Measurements from ENCODE around the gene FOXJ3.

GRCh38 chr1:42152907-42153600 is 182.0 kb downstream of the FOXJ3 start, which contains the start of gene GUCA2B:
- no peak for TF ChIP-seq PBX3 (CRISPR knock-in tag; IDR thresholded peaks at IDR 0.05)
- no peak for TF ChIP-seq KLF10 (tag by site-specific recombination; IDR thresholded peaks at IDR 0.05)
- no peak for TF ChIP-seq ZNF585B (tag by site-specific recombination; IDR thresholded peaks at IDR 0.05)
- no peak for TF ChIP-seq ZNF19 (tag by site-specific recombination; IDR thresholded peaks at IDR 0.05; ENCODE audit: low read depth)
- TF ChIP-seq PRDM2 (tag by site-specific recombination; IDR thresholded peaks at IDR 0.05; ENCODE audit: borderline replicate concordance): no peak
- TF ChIP-seq ATF2 (tag by site-specific recombination; IDR thresholded peaks at IDR 0.05; ENCODE audit: low read depth): no peak
- TF ChIP-seq REPIN1 (tag by site-specific recombination; IDR thresholded peaks at IDR 0.05; ENCODE audit: low read depth): no peak
- no peak for TF ChIP-seq ZBTB21 (tag by site-specific recombination; IDR thresholded peaks at IDR 0.05)

All from HEK293 (cell line).